ENCODE results near the gene RGS19. TPM values are rescaled to one million over a fixed set of nuclear protein-coding genes. Genes with fewer than 3 reads are reported as not detected.
A peak's percentile ranks its signal among the peaks of the same experiment; 100 is the strongest.

The RGS19 gene
- total RNA-seq, 1 experiment from 2014 or later, result 12.8 TPM

- TF ChIP-seq CTCF (conservative IDR thresholded peaks at IDR 0.05), result no peak
- Histone ChIP-seq H3K18ac (ENCODE audit: insufficient read length, low read depth, low read length) (no peak within 1 kb of the TSS), H4K5ac (ENCODE audit: insufficient read length, low read depth, low read length) (no peak within 1 kb of the TSS), H2BK15ac (ENCODE audit: low read depth, low read length) (no peak within 1 kb of the TSS), H2BK20ac (ENCODE audit: low read depth, low read length, poor library complexity, severe bottlenecking) (no peak within 1 kb of the TSS), H3K23ac (ENCODE audit: insufficient read length, low read depth, low read length) (no peak within 1 kb of the TSS), H4K8ac (replicated peaks; ENCODE audit: insufficient read length, low read depth, low read length) (no peak within 1 kb of the TSS), H4K20me1 (ENCODE audit: control insufficient read depth, insufficient read depth, insufficient read length) (no peaks in the 10 kb centered on the region), H3K4me1 (ENCODE audit: insufficient read depth, low read length) (no peaks in the 10 kb centered on the region), H3K4me2 (ENCODE audit: insufficient read depth, insufficient read length, low read length) (peak within 1 kb of the TSS; percentile 7), H2BK5ac (ENCODE audit: insufficient read length, low read length) (no peak within 1 kb of the TSS), H3K79me1 (ENCODE audit: insufficient read depth, low read depth, low read length, poor library complexity, severe bottlenecking) (no peaks in the 10 kb centered on the region), H4K91ac (ENCODE audit: insufficient read length, low read depth, low read length) (no peak within 1 kb of the TSS), H3K27ac (ENCODE audit: insufficient read length, low read depth, low read length) (no peak within 1 kb of the TSS), H3K79me2 (ENCODE audit: insufficient read depth, low read length) (no peaks in the 10 kb centered on the region), H3K56ac (ENCODE audit: insufficient read length, low read depth, low read length) (no peak within 1 kb of the TSS), H3K9me3 (ENCODE audit: control insufficient read depth, low read depth, low read length) (no peaks in the 10 kb centered on the region), H2BK120ac (ENCODE audit: low read depth, low read length, poor library complexity, severe bottlenecking) (no peak within 1 kb of the TSS), H3K14ac (ENCODE audit: insufficient read depth, low read length) (no peak within 1 kb of the TSS), H2AK5ac (ENCODE audit: insufficient read length, low read length) (no peak within 1 kb of the TSS), H3K4ac (ENCODE audit: low read depth, low read length) (no peak within 1 kb of the TSS), H3T11ph (ENCODE audit: low read length) (no peak within 1 kb of the TSS), H3K9ac (ENCODE audit: extremely low read depth, insufficient read length, low read length) (no peak within 1 kb of the TSS), H3K23me2 (ENCODE audit: insufficient read length, low read depth, low read length, poor library complexity, severe bottlenecking) (no peaks in the 10 kb centered on the region), H3K27me3 (ENCODE audit: insufficient read depth, low read length) (peaks cover 26% of the 10 kb centered on the region; the same call in 1 of the 2 replicates), H2AFZ (ENCODE audit: low read length) (no peak within 1 kb of the TSS), H2BK12ac (ENCODE audit: insufficient read length, low read depth, low read length) (no peak within 1 kb of the TSS)
- peaks cover 22 to 31% of the 10 kb centered on the region in 2 experiments for H3K4me1 Mint-ChIP-seq
- H3K27me3 Mint-ChIP-seq (ENCODE audit: low read depth), result peaks cover 76% of the 10 kb centered on the region
- H3K9me3 Mint-ChIP-seq, result peaks cover 0 to 3% of the 10 kb centered on the region in 2 experiments; a peak in 1 of 5 replicates
- DNase-seq, result peak; percentile 53
- WGBS (ENCODE audit: extremely low coverage, insufficient read length, low lambda C conversion rate), result no CpG with 5 or more reads among the region's 111 CpGs
- H3K4me3 Mint-ChIP-seq, result peak within 1 kb of the TSS; percentile 56 to 75
- H3K27ac Mint-ChIP-seq, result no peak within 1 kb of the TSS
- peaks cover 0 to 2% (median 0%) of the 10 kb centered on the region in 3 experiments; a peak in 2 of 7 replicates for H3K36me3 Mint-ChIP-seq (ENCODE audit: insufficient read depth in 1 of 3, low read depth in 3 of 3)
These were observed 30.0 kb downstream of the RGS19 start, which contains the start of gene SOX18 for GRCh38 chr20:64049060-64049877. Gene SOX18 (minus strand): TSS chr20:64049639. CDS start chr20:64049516, 123 bp downstream.

Measured in H9 (cell line).